ENCODE data around the gene POLR2F.
"Not testable (repeated sequence)": the region's sequence is repeated elsewhere in the genome, so short reads cannot be mapped to it uniquely, and the experiment has no call there.

POLR2F gene

DNA sequence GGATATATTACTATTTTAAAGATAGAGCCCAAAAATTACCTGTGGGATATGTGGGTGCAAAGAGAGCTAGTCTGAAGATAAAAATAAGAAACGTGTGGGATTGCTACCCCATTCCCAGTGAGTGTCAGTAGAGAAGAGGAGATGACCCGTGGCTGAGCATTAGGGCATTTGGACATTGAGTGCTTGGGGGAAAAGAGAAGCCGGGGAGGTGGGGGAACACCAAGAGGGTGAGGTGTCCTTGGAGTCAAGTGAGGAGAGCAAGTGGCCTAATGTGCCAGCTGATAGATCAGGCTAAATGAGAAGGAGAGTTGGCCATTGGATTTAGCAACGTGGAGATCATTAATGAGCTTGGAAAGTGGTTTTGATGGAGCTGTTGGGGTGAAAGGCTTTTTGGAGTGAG, 1.2 kb downstream of the POLR2F start:
- DNase-seq (ENCODE audit: low spot score): no peak

DNA sequence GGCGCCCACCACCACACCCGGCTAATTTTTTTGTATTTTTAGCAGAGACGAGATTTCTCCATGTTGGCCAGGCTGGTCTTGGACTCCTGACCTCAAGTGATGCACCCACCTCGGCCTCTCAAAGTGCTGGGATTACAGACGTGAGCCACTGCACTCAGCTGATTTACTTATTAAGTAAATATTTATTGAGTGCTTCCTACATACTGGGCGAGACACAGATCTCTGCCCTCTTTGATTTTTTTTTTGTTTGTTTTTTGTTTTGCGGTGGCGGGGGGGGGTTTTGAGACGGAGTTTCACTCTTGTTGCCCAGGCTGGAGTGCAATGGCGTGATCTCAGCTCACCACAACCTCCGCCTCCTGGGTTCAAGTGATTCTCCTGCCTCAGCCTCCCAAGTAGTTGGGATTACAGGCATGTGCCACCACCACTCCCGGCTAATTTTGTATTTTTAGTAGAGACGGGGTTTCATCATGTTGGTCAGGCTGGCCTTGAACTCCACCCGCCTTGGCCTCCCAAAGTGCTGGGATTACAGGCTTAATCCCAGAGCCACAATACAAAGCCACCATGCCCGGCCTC, 2.4 kb downstream of the POLR2F start:
- DNase-seq (ENCODE audit: low spot score): not testable (repeated sequence)

DNA sequence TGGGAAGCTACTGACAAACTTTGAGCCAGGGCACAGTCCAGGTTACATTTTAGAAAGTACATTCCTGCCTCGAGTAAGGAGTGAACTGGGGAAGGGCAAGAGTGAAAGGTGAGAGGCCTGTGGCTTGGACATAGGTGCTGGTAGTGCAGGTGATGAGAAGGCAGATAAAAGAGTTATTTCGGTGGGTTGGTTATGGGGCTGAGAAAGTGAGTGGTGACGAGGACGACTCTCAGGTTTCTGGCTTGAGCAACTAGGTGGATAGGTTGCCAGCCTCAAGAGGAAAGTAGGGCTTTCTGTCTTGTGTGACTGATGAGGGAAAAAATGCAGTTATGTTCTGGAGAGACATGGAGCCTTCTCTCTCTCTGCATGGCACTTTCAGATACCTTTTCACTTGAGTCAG, 3.7 kb downstream of the POLR2F start:
- DNase-seq (ENCODE audit: low spot score): no peak

DNA sequence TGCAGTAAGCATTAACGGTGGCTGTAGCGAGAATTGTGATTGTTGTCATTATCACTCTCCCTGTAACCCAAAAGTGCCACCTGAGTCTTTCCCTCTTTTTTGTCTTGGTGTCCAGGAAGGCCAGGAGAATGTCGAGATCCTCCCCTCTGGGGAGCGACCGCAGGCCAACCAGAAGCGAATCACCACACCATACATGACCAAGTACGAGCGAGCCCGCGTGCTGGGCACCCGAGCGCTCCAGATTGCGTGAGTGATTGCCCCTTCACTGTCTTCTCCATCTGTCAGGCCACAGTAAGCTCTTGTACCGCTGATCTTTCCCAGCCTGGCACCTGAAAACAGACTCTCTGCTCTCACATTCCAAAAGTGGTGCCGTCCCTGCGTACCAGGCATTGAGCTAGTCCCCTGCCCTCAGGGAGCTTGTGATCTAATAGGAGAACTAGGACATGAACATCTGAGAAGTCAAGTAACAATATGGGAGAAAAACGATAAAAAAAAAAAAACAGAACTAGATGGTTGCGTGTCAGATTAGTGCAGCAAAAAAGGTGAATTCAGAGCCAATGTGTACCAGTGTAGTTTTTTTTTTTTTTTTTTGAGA, 5.8 kb downstream of the POLR2F start:
- no peak for DNase-seq (ENCODE audit: low spot score)

DNA sequence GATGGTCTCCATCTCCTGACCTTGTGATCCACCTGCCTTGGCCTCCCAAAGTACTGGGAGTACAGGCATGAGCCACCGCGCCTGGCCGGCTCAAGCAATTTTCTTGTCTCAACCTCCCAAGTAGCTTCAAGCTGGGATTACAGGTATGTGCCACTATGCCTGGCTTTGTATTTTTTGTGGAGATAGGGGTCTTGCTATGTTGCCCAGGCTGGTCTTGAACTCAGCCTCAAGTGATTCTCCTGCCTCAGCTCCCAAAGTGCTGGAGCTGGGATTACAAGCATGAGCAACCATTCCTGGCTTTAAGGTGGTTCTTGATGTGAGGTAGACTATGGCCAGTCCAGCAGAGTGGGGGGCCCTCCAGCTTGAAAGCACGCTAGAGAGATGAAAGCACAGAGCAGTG, 7.6 kb downstream of the POLR2F start:
- DNase-seq (ENCODE audit: low spot score): no peak

DNA sequence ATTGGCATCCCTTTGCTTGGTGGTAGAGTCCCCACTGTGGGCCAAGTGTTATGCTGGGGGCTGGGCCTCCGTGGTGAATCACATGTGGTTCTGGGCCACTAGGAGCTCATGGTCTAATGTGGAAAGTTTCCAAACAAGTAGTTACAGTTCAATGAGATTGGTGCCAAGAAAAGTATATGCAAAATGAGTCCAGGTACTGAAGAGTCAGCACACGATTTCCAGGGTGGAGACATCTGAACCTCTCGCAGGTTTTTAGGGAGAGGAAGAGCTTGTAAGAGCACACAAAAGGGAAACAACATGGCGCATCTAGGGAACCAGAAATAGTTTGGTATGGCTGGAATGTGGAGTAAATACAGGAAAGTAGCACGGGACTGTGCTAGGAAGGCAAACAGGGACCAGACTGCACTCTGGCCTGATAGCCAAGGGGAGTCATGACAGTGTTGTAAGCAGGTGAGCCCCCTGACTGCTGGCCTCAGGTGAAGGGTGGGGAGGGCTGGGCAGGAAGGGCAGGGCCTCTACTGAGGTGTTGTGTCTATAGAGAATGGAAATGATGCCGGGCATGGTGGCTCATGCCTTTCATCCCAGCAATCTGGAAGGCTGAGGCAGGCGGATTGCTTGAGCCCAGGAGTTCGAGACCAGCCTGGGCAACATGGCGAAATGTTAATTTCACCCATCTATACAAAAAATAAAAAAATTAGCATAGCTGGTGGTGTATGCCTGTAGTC, 12.6 kb downstream of the POLR2F start:
- no peak for DNase-seq (ENCODE audit: low spot score)

DNA sequence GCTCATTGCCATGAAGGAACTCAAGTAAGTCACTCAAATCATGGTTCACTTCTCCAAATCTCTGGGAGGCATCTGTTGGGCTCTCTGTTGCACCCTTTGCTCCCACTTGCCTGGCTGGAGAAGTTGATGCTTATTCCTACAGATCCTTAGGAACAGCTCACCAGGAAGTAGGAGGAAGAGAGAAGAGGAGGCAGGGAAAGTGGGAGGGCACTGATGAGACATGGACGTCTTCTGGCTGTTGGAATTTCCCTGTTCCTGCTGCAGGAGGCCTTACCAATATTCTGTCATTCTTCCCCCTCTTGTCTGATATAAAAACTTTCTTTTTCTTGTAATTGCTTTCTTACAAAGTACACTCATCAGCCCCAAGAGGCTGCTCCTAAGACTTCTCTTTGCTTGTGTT, 13.6 kb downstream of the POLR2F start:
- DNase-seq (ENCODE audit: low spot score): no peak

DNA sequence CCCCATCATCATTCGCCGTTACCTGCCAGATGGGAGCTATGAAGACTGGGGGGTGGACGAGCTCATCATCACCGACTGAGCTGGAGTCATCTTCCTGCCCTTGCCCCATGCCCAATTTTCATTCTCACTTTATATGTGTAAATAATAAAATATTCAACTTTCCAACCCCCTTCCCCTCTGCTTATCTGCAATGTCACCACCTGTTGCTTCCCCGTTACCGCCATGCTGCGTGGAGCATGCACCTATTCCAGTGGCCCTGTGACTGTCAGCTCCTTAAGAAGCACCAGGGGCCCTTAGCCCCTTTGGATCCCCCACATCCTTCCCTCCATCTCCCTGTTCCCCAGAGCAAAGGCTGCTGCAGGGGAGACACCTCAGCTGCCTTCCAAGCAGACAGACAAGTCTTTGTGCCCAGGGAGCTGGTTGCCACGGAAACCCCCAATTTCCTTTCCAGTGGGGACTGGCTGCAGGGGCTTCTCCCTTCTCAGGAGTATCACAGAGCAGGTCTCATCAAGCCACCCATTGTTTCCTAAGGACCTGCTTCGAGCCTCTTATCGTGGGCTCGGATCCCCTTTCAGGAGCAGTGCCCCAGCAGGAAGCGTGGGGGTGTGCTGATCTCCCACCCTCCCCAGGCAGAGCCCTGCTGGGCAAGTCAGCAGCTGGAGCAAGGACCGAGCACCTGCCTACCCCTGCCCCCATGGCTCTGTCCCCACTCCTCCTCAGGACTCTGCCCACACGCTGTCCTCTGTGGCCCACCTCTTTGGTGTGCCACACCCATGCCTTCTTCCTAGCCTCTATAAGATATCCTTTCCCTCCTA, 14.3 kb downstream of the POLR2F start:
- no peak for DNase-seq (ENCODE audit: low spot score)

DNA sequence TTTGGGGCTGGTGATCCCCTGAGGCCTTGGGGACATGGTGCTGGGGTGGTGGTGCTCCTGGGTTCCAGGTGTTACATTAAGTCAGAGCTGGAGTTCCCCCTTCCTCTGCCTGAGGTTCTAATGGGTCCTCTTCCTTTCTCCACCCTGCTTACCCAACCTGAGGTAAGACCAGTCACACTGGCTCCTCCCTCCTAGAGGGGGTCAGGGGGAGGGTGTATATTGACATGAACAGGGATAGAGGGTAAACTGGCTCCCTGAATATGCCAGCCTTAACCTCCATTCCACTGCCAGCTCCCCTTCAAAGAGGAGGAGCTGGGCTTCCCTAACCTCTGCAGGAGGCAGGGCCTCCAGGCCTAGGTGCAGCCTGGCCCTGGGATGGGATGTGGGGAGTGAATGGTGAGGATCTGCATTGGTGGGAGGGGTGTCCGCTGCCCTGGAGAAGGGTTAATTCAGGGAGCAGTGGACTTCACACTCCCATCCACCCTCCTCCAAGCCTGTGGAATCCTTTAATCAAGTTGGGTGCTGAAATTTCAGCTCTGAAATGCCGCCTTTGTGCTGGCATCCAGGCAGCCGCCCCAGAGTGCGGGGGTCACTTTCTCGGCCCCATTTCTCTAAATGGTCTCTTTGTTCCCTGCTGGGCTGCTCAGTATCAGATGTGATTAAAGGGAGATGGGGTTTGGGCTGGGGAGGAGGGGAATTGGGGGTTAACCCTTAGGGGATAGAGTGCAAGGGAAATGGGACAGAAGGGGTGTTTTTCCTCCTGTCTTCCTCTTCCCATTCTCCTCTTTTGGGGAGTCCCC, 15.2 kb downstream of the POLR2F start:
- no peak for DNase-seq (ENCODE audit: low spot score)

DNA sequence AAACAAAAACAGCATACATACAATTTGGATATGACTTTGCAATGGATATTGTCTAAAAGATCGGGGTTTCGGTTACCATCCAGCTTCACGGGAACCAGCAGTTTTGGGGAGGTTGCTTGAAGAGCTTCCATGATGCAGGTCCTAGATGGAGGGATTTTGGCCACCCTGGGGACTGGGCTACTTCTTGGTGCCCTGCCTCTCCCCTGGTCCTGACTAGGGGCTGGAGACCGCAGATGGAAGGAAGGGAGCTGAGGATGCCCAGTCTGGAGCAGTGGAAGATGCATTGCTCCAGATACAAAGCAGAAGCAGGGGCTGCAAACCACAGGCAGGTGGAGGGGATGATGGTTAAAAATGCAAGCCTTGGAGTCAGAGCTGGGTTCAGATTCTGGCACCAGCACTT, 17.4 kb downstream of the POLR2F start:
- no peak for DNase-seq (ENCODE audit: low spot score)

DNA sequence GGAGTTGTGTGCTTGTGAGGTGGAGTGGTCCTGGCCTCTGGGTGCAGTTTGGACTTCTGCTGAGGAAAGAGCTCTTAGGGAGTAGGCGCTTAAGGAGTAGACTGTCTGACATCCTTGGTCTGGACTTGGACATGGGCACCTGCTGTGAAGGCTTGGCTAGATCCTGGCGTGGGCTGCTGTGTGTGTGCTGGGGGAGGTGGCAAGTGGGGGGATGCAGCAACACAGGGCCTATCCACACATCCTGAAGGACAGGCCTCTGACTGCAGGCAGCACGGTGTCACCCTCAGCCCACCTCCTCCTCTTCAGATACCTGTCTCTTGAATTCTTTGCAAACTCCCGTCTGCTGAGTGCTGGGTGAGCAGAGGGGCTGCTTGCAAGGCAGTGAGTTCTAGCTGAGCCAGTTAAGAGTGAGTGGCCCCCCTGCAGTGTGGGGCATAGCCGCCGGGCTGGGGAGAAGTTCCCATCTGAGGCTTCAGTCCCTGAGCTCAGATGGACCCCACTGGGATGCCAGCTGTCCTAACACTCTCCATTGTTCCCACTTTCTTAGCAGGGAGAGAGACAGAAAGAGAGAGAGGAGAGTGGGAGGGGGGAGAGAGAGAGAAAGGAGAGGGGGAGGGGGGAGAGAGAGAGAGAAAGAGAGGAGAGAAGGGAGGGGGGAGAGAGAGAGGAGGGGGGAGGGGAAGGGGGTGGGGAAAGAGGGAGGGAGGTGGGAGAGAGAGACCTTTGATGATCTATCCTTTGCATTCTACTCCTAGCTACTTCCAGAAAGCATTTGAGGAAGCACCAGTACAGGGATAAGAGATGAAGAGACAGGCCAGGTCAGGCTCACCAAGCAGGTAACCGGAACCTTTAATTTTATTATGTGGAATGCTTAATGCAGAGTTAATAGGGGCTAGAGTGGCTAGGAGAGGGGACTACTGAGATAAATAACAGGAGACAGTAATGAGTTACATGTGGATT, 18.3 kb downstream of the POLR2F start:
- no peak for DNase-seq (ENCODE audit: low spot score)

DNA sequence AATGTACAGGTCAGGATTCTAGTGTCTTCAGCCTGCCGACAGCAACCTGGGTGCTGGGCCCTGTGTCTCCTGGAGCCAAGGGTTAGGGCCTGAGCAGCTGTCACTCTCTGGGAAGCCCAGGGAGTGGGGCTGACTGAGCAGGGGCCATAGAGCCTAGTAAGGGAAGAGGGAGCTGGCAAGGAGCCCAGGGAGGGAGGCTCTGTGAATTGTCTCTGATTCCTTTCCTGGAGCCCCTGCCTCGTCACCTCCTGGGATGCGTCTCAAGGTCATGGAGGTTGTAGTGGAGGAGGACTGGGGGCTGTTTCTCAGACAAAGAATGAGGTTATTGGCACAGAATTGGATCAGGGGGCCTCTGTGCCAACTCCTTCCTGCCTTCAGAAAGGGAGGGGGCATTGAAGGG, 19.0 kb downstream of the POLR2F start:
- DNase-seq (ENCODE audit: low spot score): no peak

DNA sequence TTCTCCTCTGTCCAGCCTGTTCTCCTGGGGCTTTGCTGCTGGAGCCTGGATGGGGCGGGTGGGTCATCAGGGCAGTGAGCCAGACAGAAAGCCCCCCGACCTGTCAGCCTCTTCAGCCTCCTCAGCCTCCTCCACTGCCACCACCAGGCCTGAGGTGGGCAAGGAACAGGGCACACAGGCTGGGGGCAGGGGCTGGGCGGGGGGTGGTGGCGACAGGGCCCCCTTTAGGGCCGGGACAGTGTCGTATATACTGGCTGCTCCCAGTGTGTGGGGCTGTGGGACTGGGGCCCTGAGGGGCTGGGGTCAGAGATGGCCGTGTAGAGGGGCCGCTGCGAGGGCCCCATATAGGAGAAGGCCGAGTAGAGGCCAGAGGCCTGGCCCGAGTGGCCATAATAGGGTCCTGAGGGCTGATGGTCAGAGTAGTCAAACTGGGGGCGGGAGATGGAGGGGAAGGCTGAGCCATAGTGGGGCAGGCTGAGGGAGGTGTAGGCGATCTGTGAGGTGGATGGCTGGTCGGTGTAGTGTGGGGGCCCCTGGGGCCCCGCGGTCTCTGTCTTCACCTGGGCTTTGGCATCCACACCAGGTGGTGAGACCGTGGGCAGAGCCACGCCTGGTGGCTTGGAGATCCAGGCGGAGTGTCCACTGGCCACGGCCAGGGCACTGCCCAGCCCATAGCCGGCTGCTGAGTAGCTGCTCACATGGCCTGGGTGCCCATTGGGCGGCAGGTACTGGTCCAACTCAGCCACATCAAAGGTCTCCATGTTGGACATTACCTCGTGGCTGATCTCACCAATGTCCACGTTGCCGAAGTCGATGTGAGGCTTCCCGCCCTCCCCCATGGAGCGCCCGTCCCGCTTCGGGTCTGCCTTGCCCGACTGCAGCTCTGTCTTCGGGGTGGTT, 20.0 kb downstream of the POLR2F start:
- no peak for DNase-seq (ENCODE audit: low spot score)

DNA sequence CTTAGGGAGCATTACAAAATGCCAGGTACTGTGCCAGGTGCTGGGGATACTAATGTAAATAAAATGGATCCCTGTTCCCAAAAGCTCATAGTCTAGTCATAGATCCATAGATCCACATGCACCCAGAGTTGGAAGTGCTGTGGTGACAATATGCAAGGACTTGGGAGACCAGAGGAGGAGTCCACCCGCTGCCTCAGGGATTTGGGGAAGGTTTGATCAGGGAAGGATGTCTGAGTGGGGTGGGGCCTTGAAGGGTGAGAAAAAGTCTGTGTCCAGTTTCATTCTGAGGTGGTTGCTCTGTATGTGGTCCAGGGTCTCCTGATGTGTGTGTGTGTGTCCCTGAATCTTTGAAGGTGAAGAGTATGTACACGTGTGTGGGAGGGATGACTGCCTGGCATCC, 21.7 kb downstream of the POLR2F start:
- no peak for DNase-seq (ENCODE audit: low spot score)

DNA sequence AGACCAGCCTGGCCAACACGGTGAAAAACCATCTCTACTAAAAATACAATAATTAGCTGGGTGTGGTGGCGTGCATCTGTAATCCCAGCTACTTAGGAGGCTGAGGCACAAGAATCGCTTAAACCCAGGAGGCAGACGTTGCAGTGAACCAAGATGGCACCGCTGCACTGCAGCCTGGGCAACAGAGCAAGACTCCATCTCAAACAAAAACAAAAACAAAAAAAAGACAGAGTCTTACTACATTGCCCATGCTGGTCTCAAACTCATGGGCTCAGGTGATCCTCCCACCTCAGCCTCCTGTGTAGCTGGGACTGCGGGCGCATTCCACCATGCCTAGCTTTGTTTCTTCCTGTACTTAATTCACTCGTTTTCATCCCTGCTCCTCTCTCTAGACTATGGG, 22.5 kb downstream of the POLR2F start:
- DNase-seq (ENCODE audit: low spot score): not testable (repeated sequence)

DNA sequence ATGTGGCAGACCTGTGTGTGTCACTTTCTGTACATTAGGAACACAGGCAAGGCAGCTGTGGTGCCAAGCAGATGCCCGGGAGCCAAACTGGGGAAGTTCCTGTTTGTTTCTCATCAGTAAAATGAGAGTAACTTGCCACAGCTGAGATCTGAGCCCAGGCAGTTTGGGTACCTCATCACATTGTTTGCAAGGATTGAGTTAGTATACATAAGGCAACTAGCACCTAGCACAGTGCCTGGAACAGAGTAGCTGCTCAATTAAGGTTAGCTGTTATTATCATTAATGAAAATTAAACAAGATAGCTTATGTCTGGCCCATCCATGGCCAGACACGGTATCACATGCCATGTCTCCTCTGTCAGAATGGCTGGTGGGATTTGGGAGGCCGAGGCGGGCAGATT, 23.0 kb downstream of the POLR2F start:
- DNase-seq (ENCODE audit: low spot score): no peak

DNA sequence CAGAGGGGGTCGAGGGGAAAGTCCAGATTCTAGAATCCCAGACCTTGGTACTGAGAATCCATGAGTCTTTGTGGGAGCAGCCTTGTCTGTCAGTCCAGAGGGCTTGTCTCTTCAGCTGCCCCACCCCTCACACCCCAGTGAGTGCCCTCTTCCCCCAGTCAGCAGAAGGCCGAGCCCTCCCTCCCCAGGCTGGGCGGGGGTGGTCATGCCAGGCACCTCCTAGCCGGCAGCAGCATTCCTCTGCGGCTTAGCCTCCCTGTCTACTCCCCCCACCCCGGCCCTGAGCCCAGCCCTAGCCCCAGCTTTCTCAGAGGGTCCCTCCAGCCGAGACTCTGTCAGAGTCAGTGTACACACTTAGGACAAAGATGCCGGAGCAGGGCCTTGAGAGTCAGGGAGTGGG, 26.3 kb downstream of the POLR2F start:
- no peak for DNase-seq (ENCODE audit: low spot score)

DNA sequence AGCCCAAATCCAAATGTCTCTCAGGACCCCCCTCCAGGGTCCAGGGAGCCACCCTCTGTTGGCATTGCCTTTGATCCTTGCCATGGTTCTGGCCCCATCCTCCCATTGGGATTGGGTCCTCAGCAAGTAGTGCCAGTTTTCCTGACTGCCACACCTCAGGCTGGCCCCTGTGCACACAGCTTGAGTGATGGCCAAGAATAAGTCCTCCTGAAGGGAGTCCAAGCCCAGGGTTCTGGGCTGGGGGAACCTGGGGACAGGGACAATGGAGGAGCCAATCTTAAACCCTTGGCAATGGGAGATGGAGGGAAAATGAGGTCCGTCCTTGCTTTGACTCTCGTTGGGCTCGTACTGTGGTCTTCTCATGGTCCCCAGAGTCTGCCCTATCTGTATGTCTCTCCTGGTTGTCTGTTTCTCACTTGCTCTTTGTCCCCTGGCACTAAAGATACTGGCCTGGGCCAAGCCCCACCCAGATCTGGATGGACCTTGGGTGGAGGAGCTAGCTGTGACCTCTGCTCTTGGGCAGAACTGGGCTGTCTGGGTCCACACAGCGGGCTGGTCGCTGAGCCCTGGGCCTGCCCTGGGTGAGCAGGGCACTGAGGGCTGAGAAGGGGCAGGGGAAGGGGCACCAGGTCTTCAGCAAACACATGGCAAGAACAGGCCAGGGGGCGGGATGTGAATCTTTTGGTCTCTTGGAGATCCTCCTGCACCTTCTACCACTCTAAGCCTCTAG, 27.9 kb downstream of the POLR2F start:
- no peak for DNase-seq (ENCODE audit: low spot score)

DNA sequence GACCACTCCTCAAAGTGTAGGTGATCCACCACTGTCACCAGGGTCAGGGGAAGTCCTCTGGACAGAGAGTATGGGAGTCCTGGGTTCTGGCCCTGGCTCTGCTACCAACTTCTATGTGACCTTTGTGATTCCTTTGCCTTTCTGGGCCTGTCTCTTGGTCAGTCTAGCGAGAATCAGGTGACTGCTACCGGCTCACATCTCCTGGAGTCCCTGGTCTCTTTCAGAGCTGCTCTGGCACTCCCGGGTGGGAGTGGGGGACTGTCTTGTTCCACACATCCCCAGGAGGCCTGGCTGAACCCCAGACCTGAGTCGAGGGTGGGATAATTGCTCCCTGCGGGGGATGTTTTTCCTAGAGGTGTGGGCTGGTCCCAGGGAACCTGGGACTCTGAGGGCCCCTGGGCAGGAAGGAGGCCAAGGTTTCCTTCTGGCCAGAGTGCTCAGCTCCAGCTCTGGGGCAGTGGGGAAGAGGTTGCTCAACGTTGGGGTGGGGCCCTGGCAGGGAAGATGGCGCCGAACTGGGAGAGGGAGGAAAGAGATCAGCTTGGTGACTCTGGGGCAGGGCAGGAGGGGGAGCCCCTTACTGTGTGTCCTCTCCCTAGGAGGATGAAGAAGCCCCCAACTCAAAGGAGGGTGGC, 28.8 kb downstream of the POLR2F start:
- DNase-seq (ENCODE audit: low spot score): no peak

All from activated CD4-positive, alpha-beta T cell treated with anti-CD3 and anti-CD28 coated beads, Interleukin-2, Interleukin-4, amounts not matched to agents 100 ng/mL and 50 ng/mL, durations not matched to agents 16 hours and 8 hours (primary cell).